ENCODE data around the gene CHORDC1. TPM values are rescaled to one million over a fixed set of nuclear protein-coding genes. Genes with fewer than 3 reads are reported as not detected.

Gene CHORDC1
- total and polyA plus RNA-seq, 10 of the 15 experiments (the other 5 are each of a cell fraction or from before 2014, with no cell fraction given) = 32.6 to 108 (median 54.3) TPM

- TF ChIP-seq ZNF24 (IDR thresholded peaks at IDR 0.05) = no peak
- peak; percentile 74; the same call in 1 of the 2 replicates for TF ChIP-seq ZBTB40 (IDR thresholded peaks at IDR 0.05; ENCODE audit: borderline replicate concordance)
- peak in 1 of 2 experiments; percentile 16; a peak in 1 of 4 replicates for TF ChIP-seq BHLHE40 (IDR thresholded peaks at IDR 0.05; ENCODE audit: borderline replicate concordance in 1 of 2, low read depth in 2 of 2, low read length in 1 of 2)
Observed at GRCh38 chr11:90222459-90223247, at the start of gene CHORDC1 (continued).

- RAD21 ChIA-PET (ENCODE audit: unreplicated experiment) = no interaction called here
- H3K27ac ChIP-seq (ENCODE audit: control insufficient read depth, insufficient read depth) = no peak overlapping the region
- BruUV-seq (replicated peaks) = no TSS peak
- no peaks in the 10 kb centered on the region for H3K79me2 ChIP-seq (ENCODE audit: control insufficient read depth, insufficient read depth, low read length)
- no peak overlapping the region for H2AFZ ChIP-seq (ENCODE audit: control insufficient read depth, low read depth, low read length)
- H3K4me1 ChIP-seq (ENCODE audit: control insufficient read depth, insufficient read depth, low read length) = no peaks in the 10 kb centered on the region
- no peaks in the 10 kb centered on the region; a peak in 1 of 4 replicates for H3K27me3 ChIP-seq (replicated peaks in 1 of 2; ENCODE audit: control insufficient read depth in 2 of 2, insufficient read depth in 2 of 2, low read length in 1 of 2)
- no peak overlapping the region for H3K4me2 ChIP-seq (ENCODE audit: control insufficient read depth, insufficient read depth)
- FAIRE-seq = no peak
- no peaks in the 10 kb centered on the region for H3K36me3 ChIP-seq (ENCODE audit: control insufficient read depth in 2 of 2, insufficient read depth in 2 of 2, low read length in 1 of 2)
- no peak overlapping the region for H3K4me3 ChIP-seq
- POLR2A ChIA-PET = no interaction called here
- H4K20me1 ChIP-seq (ENCODE audit: control insufficient read depth, insufficient read depth) = no peaks in the 10 kb centered on the region
- no peak overlapping the region for H3K9ac ChIP-seq (ENCODE audit: control insufficient read depth, insufficient read depth, low read length)
- ATAC-seq = peak; percentile 52
- 59% methylated on average over 1 of the region's 1 CpG for WGBS (ENCODE audit: insufficient coverage, insufficient replicate concordance, low lambda C conversion rate, missing lambda C conversion rate)
- intact Hi-C loops (cut with micrococcal nuclease; ENCODE audit: unreplicated experiment) (no loop called here), in situ Hi-C loops (cut with MboI) (no loop called here)
- SMC1A ChIA-PET (ENCODE audit: uncharacterized antibody, unreplicated experiment) = interaction anchor here (0.6 kb wide), 1 partner anchor 166 kb away, joined by 4 read pairs; no protein-coding TSS in a partner anchor
- no peak for DNase-seq (ENCODE audit: low read depth, low spot score)
- CTCF ChIA-PET = interaction anchor here (1.4 to 2.3 kb wide), 2 partner anchors 32 to 201 kb away, joined by 3 to 8 read pairs; no protein-coding TSS in a partner anchor
- H3K9me3 ChIP-seq (replicated peaks; ENCODE audit: control insufficient read depth, insufficient read depth, low read length) = no peaks in the 10 kb centered on the region; the same call in 2 of the 3 replicates
- TF ChIP-seq RELA (IDR thresholded peaks at IDR 0.05; ENCODE audit: borderline replicate concordance, partially characterized antibody) (no peak), BCLAF1 (IDR thresholded peaks at IDR 0.05) (no peak), STAT3 (IDR thresholded peaks at IDR 0.05; ENCODE audit: low read depth, low read length) (no peak), MAX (IDR thresholded peaks at IDR 0.05; ENCODE audit: low read depth, low read length) (no peak), ZNF687 (IDR thresholded peaks at IDR 0.05) (no peak), FOS (IDR thresholded peaks at IDR 0.05; ENCODE audit: borderline replicate concordance, extremely low read depth, insufficient read length) (no peak)
Observed at GRCh38 chr11:90257158-90257525, 34.3 kb upstream of the CHORDC1 start.

Data from GM12878 (cell line).